CD4-positive, alpha-beta T cell treated with Interleukin-21 for 1 hour (primary cell): ENCODE measurements around the gene EVI5L.
"Not testable (repeated sequence)": the region's sequence is repeated elsewhere in the genome, so short reads cannot be mapped to it uniquely, and the experiment has no call there.

Experiments used
- DNase-seq: peaks from one replicate; pipeline ENCODE4 v3.0.0-alpha.2; 2020

EVI5L gene

GRCh38 chr19:7874897-7875273 lies 44.9 kb downstream of the EVI5L start:
- no peak for DNase-seq

GRCh38 chr19:7877249-7877836 lies 47.3 kb downstream of the EVI5L start:
- no peak for DNase-seq

GRCh38 chr19:7879111-7879807 lies 49.2 kb downstream of the EVI5L start:
- DNase-seq, result no peak

GRCh38 chr19:7879836-7880235 lies 49.8 kb downstream of the EVI5L start:
- no peak for DNase-seq

GRCh38 chr19:7881910-7882309 lies 51.9 kb downstream of the EVI5L start:
- no peak for DNase-seq

- DNase-seq, result no peak
These were observed 53.1 kb downstream of the EVI5L start for GRCh38 chr19:7883105-7883504.

- no peak for DNase-seq
These were observed 54.0 kb downstream of the EVI5L start for GRCh38 chr19:7883796-7884570.

GRCh38 chr19:7885818-7886217 lies 55.8 kb downstream of the EVI5L start:
- no peak for DNase-seq

- DNase-seq, result no peak
These were observed 57.6 kb downstream of the EVI5L start for GRCh38 chr19:7887408-7888144.

- no peak for DNase-seq
These were observed 58.3 kb downstream of the EVI5L start, which contains the start of gene LRRC8E for GRCh38 chr19:7888145-7888825. Gene LRRC8E (plus strand): TSS chr19:7888510. CDS start chr19:7895604, 7,094 bp downstream.

GRCh38 chr19:7888826-7889217 lies 58.8 kb downstream of the EVI5L start:
- DNase-seq, result no peak

GRCh38 chr19:7893362-7894101 lies 63.5 kb downstream of the EVI5L start:
- DNase-seq, result not testable (repeated sequence)

GRCh38 chr19:7894612-7895309 lies 64.7 kb downstream of the EVI5L start:
- no peak for DNase-seq

GRCh38 chr19:7895565-7895964 lies 65.5 kb downstream of the EVI5L start:
- no peak for DNase-seq

GRCh38 chr19:7897292-7897691 lies 67.3 kb downstream of the EVI5L start:
- no peak for DNase-seq

GRCh38 chr19:7898967-7899366 lies 68.9 kb downstream of the EVI5L start:
- DNase-seq, result no peak

- DNase-seq, result no peak
These were observed 69.8 kb downstream of the EVI5L start for GRCh38 chr19:7899751-7900378.

- DNase-seq, result no peak
These were observed 70.4 kb downstream of the EVI5L start for GRCh38 chr19:7900401-7900870.

GRCh38 chr19:7900931-7901330 lies 70.9 kb downstream of the EVI5L start:
- no peak for DNase-seq

- no peak for DNase-seq
These were observed 71.3 kb downstream of the EVI5L start for GRCh38 chr19:7901337-7901736.

GRCh38 chr19:7902796-7903243 lies 72.8 kb downstream of the EVI5L start:
- DNase-seq, result no peak
